NCI-H446 (cell line): ENCODE data around the gene ZNF77.
"Not testable (repeated sequence)": the region's sequence is repeated elsewhere in the genome, so short reads cannot be mapped to it uniquely, and the experiment has no call there.

ENCODE experiments used
- DNase-seq, 2 experiments: peaks; one replicate each; lab custom pipeline; 2025; lab: John Stamatoyannopoulos, UW

ZNF77 gene

GRCh38 chr19:2970201-2970835 lies 25.5 kb upstream of the ZNF77 start:
- peak; percentile 12 to 72 for DNase-seq

- peak; percentile 91 to 99 for DNase-seq
Measured at GRCh38 chr19:2969104-2969504, 24.3 kb upstream of the ZNF77 start.

- no peak for DNase-seq
Measured at GRCh38 chr19:2967972-2968371, 23.2 kb upstream of the ZNF77 start.

GRCh38 chr19:2964874-2965273 lies 20.1 kb upstream of the ZNF77 start:
- DNase-seq, result no peak

GRCh38 chr19:2963631-2964030 lies 18.9 kb upstream of the ZNF77 start:
- DNase-seq, result not testable (repeated sequence)

- DNase-seq, result no peak
Measured at GRCh38 chr19:2963122-2963521, 18.4 kb upstream of the ZNF77 start.

- peak; percentile 86 to 87 for DNase-seq
Measured at GRCh38 chr19:2962018-2962670, 17.4 kb upstream of the ZNF77 start.

GRCh38 chr19:2960120-2960519 lies 15.3 kb upstream of the ZNF77 start:
- DNase-seq, result no peak

GRCh38 chr19:2957160-2957559 lies 12.4 kb upstream of the ZNF77 start:
- no peak for DNase-seq

GRCh38 chr19:2952953-2953481 lies 8.2 kb upstream of the ZNF77 start:
- no peak for DNase-seq

- peak; percentile 99 to 100 for DNase-seq
Measured at GRCh38 chr19:2950286-2951124, 5.7 kb upstream of the ZNF77 start.

- no peak for DNase-seq
Measured at GRCh38 chr19:2949939-2950285, 5.1 kb upstream of the ZNF77 start.

GRCh38 chr19:2945575-2946184 lies 909 bp upstream of the ZNF77 start:
- no peak for DNase-seq

- no peak for DNase-seq
Measured at GRCh38 chr19:2944403-2944774, 382 bp downstream of the ZNF77 start.

- DNase-seq, result no peak
Measured at GRCh38 chr19:2942928-2943640, 1.7 kb downstream of the ZNF77 start.

GRCh38 chr19:2935863-2936262 lies 8.9 kb downstream of the ZNF77 start:
- DNase-seq, result not testable (repeated sequence)

GRCh38 chr19:2933490-2933910 lies 11.3 kb downstream of the ZNF77 start:
- DNase-seq, result no peak

GRCh38 chr19:2927032-2927430 lies 17.7 kb downstream of the ZNF77 start:
- no peak for DNase-seq

GRCh38 chr19:2926341-2927031 lies 18.3 kb downstream of the ZNF77 start:
- no peak for DNase-seq

GRCh38 chr19:2923510-2923909 lies 21.3 kb downstream of the ZNF77 start:
- DNase-seq, result peak; percentile 72 to 89

- DNase-seq, result no peak
Measured at GRCh38 chr19:2922987-2923386, 21.8 kb downstream of the ZNF77 start.
